Cardiac fibroblast (primary cell): ENCODE results near the gene KIF15.
A peak's percentile ranks its signal among the peaks of the same experiment; 100 is the strongest.
"Not testable (repeated sequence)": the region's sequence is repeated elsewhere in the genome, so short reads cannot be mapped to it uniquely, and the experiment has no call there.

ENCODE experiments used
- DNase-seq, 2 donors: peaks; one replicate each; pipeline versions ENCODE4 v3.0.0 to v3.0.0-alpha.2; 2010; ENCODE audit warnings: low read depth in 2 of 2
- H3K4me3 ChIP-seq, 2 donors: replicated peaks in 1 of 2; 1 replicate in 1 of 2; 2 replicates in 1 of 2; pipeline ENCODE4 v1.5.1; 2011; ENCODE audit warnings: low read depth in 2 of 2, low read length in 2 of 2, mild to moderate bottlenecking in 2 of 2, moderate library complexity in 1 of 2
- TF ChIP-seq, protein P1 (sequence below): IDR thresholded peaks from one replicate; pipeline ENCODE4 v1.5.1; 2011; ENCODE audit warnings: low read depth, mild to moderate bottlenecking, low read length, inconsistent platforms

The KIF15 gene

DNA sequence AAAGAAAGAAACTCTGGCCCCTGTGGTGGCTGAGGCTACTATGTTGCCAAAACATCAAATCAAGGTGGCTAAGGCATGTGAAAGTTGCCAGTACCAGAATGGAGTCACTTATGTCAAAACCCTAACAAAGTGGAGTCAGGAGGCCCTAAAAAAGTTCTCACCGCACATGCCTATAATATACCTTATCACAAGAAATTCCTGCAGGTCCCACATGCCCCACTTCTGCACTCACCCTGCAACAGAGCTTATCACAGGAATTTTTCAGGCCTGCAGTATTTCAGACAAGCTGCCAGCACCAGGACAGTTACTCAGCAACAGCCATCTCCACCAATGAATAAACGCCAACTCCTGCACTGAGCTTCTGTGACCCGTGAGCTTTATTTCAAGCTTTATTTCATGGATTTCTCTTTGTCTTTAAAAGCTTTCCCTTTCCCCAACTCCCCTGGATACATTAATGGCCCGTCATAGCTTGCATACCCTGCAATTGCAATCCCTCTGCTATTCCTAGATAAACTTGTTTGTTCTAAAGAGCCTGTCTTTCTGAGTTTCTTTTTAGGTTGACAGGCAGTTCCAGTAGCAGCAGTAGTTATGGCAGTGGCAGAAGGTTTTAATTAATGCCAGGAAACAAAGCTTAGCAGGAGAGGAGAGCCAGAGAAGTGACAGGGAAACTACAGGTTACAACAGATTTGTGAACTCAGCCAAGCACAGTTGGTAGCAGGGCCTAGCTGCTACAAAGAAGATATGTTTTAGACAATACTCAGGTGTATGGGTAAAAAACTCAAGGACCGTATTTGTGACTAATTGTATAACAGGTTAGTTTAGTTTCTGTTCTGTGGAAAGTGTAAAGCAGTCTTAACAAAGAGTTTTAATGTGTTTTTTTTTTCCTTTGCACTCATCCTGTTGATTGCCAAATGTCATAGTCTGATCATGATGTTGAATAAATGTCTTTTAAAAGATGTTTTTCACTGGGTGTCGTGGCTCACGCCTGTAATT lies 84.2 kb downstream of the KIF15 start:
- DNase-seq, result peak; percentile 22 to 95
- TF ChIP-seq, protein P1, sequence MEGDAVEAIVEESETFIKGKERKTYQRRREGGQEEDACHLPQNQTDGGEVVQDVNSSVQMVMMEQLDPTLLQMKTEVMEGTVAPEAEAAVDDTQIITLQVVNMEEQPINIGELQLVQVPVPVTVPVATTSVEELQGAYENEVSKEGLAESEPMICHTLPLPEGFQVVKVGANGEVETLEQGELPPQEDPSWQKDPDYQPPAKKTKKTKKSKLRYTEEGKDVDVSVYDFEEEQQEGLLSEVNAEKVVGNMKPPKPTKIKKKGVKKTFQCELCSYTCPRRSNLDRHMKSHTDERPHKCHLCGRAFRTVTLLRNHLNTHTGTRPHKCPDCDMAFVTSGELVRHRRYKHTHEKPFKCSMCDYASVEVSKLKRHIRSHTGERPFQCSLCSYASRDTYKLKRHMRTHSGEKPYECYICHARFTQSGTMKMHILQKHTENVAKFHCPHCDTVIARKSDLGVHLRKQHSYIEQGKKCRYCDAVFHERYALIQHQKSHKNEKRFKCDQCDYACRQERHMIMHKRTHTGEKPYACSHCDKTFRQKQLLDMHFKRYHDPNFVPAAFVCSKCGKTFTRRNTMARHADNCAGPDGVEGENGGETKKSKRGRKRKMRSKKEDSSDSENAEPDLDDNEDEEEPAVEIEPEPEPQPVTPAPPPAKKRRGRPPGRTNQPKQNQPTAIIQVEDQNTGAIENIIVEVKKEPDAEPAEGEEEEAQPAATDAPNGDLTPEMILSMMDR, result no peak

DNA sequence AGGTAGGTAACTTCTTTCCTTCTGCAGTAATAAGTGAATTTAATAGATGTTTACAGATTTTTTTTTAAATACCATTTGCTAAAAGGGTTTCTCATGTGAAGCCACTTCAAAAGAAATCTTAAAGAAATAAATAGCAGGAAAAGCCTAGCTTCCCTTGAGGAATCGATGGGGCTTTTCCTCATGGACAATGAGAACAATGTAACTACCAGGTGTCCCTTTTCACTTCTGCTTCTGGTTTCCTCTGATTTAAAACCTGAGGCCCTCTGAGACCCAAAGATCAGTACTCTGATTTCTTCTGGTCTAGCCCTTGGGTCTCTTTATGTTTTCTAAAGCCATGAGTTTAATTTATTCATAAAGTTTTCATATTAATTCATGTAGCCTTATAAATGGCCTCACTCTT lies 87.0 kb downstream of the KIF15 start:
- DNase-seq, result no peak
- H3K4me3 ChIP-seq, result no peak overlapping the region
- TF ChIP-seq, protein P1, result no peak

More for the DNA sequence above, 84.2 kb downstream of the KIF15 start:
- no peak overlapping the region for H3K4me3 ChIP-seq

DNA sequence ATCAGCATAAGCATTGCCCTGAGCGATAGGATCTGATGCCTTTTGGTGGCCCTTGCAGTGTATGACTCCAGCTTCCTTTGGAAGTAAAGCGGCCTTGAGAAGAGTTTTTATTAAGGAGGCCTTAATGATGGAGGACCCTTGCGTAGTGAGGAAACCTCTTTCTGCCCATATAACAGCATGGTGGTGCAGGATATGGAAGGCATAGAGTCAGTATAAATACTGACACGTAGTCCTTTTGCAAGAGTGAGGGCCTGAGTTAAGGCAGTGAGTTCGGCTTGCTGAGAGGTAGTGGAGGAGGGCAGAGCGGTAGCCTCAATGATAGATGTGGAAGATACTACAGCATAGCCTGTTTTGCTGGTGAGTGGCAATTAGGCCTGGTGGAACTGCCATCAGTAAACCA lies 95.1 kb downstream of the KIF15 start:
- DNase-seq, H3K4me3 ChIP-seq: not testable (repeated sequence)

DNA sequence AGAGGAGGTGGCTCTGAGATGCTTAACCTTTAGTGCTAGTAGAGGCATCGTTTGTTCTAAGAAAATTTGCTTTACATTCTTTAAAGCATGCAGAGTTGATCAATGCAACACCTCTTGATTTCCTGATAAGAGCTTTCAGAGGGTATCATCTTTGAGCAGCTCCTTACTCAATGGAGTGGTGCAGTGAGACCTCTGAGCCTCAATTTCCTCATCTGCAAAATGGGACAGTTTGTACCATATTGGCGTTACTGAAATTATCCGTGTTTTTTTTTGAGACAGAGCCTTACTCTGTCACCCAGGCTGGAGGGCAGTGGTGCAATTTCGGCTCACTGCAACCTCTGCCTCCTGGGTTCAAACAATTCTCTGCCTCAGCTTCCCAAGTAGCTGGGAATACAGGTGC lies 98.5 kb downstream of the KIF15 start:
- no peak overlapping the region for H3K4me3 ChIP-seq
- no peak for DNase-seq
- TF ChIP-seq, protein P1, result no peak

DNA sequence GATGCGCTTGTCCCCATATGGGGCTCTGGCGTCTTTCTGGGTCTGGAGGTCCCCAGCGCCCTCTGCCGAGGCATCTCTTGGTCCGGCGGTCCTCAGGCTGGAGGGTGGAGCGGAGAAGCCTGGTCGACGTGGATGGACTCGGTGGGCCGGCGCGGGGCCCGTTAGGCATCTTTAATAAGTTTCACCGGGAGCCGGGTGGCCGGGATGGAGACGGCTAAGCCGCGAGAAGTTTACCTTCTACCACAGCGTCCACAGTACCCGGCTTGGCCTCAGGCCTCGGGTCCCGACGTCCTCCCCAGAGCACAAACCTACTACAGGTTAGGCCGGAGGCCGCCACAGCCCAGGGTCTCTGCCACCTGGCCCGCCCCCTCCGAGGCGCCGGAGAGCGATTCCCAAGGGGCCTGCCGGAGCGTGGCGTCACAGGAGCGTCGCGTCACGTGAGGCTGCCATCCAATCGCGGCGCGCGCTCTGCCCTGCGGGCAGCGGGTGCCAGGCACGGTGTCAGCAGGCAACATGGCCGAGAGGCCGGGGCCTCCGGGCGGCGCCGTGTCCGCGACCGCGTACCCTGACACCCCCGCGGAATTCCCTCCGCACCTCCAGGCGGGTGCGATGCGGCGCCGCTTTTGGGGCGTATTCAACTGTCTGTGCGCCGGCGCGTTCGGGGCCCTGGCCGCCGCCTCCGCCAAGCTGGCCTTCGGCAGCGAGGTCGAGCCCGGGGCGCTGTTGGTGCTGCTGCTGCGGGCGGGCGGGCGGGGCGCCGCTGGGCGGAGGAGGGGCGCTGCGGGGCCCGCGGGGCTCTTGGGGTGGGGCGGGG lies 100.0 kb downstream of the KIF15 start, which contains the start of gene TMEM42:
TSS of gene TMEM42 (plus strand) at position 501 of the 814 bp plus-strand sequence. CDS start at position 514, 13 bp downstream.
- H3K4me3 ChIP-seq, result peak within 1 kb of the TSS; percentile 60 to 71
- peak; percentile 90 to 96 for DNase-seq
- TF ChIP-seq, protein P1, result peak; percentile 13

DNA sequence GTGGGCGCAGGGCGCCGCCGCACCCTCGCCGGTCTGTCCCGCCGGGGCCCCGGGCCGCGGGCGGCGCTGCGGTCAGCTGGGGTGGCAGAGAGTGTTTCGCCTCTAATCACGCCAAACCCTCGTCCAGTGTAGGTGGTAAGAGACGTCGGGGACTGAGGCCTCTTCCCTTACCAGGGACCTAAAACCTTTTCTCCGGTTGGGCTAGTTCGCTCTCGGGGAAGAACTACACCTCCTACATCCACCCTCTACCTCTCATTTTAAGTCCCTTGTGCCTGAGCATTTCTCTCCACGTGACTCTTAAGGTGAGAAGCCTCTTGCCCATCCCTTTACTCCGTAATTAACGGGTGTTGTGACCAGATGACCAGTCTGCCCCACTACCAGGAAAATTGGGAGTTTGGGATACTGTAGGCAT lies 100.6 kb downstream of the KIF15 start:
- H3K4me3 ChIP-seq, result peak overlapping the region; percentile 60 to 71
- TF ChIP-seq, protein P1, result no peak
- DNase-seq, result peak in 1 of 2 donors; percentile 40
